Measurements from ENCODE around the gene POGK. TPM values are rescaled to one million over a fixed set of nuclear protein-coding genes. Genes with fewer than 3 reads are reported as not detected.

POGK gene
- total RNA-seq, 5 donors from 2014 or later (not counting 1 experiment from before 2014, with no cell fraction given) = 26.2 to 45.9 (median 43.2) TPM

- Histone ChIP-seq H3K9me3 (no peaks in the 10 kb centered on the region), H3K27ac (ENCODE audit: low read length) (no peak overlapping the region), H3K4me1 (ENCODE audit: control insufficient read depth in 1 of 2, extremely low read depth in 1 of 2, insufficient read depth in 2 of 2, low read length in 2 of 2) (no peaks in the 10 kb centered on the region), H3K4me3 (ENCODE audit: control insufficient read depth in 1 of 2, extremely low read depth in 1 of 2, low read length in 1 of 2) (no peak overlapping the region), H3K27me3 (replicated peaks in 1 of 2; ENCODE audit: control insufficient read depth in 2 of 2, extremely low read depth in 1 of 2, insufficient read depth in 2 of 2, low read length in 1 of 2) (no peaks in the 10 kb centered on the region), H3K36me3 (ENCODE audit: control insufficient read depth in 2 of 2, extremely low read depth in 1 of 2, insufficient read depth in 1 of 2, low read length in 1 of 2) (peaks cover 9 to 90% of the 10 kb centered on the region in 2 donors)
- ATAC-seq (replicated peaks in 1 of 4) (no peak), DNase-seq (no peak)
- peak overlapping the region in 1 of 2 donors; percentile 64 for H3K27ac Mint-ChIP-seq
- ChIA-PET POLR2A (no interaction called here), CTCF (no interaction called here)
- H3K36me3 Mint-ChIP-seq = peaks cover 67% of the 10 kb centered on the region
- peaks cover 28 to 44% (median 44%) of the 10 kb centered on the region in 3 donors for H3K4me1 Mint-ChIP-seq
- no peak overlapping the region for H3K4me3 Mint-ChIP-seq
- H3K9me3 Mint-ChIP-seq = no peaks in the 10 kb centered on the region
- WGBS (ENCODE audit: insufficient coverage) = no CpG with 5 or more reads among the region's 1 CpG
- no peaks in the 10 kb centered on the region for H3K27me3 Mint-ChIP-seq
Measured at GRCh38 chr1:166852918-166853317, 13.6 kb downstream of the POGK start.

GRCh38 chr1:166855558-166855957 lies 16.3 kb downstream of the POGK start:
- no peaks in the 10 kb centered on the region for H3K27me3 Mint-ChIP-seq
- ChIA-PET POLR2A (interaction anchor here in 1 of 2 donors (0.6 kb wide), 1 partner anchor 750 kb away, joined by 4 read pairs; no protein-coding TSS in a partner anchor), CTCF (no interaction called here)
- no peak overlapping the region for H3K4me3 Mint-ChIP-seq
- H3K9me3 Mint-ChIP-seq = no peaks in the 10 kb centered on the region
- Histone ChIP-seq H3K36me3 (ENCODE audit: control insufficient read depth in 2 of 2, extremely low read depth in 1 of 2, insufficient read depth in 1 of 2, low read length in 1 of 2) (peaks cover 4 to 79% of the 10 kb centered on the region in 2 donors), H3K4me1 (ENCODE audit: control insufficient read depth in 1 of 2, extremely low read depth in 1 of 2, insufficient read depth in 2 of 2, low read length in 2 of 2) (no peaks in the 10 kb centered on the region), H3K27me3 (replicated peaks in 1 of 2; ENCODE audit: control insufficient read depth in 2 of 2, extremely low read depth in 1 of 2, insufficient read depth in 2 of 2, low read length in 1 of 2) (no peaks in the 10 kb centered on the region), H3K4me3 (ENCODE audit: control insufficient read depth in 1 of 2, extremely low read depth in 1 of 2, low read length in 1 of 2) (no peak overlapping the region), H3K9me3 (no peaks in the 10 kb centered on the region), H3K27ac (ENCODE audit: low read length) (no peak overlapping the region)
- 100% methylated on average over 1 of the region's 3 CpGs for WGBS (ENCODE audit: insufficient coverage)
- H3K27ac Mint-ChIP-seq = peak overlapping the region in 1 of 2 donors; percentile 23
- peaks cover 21 to 43% (median 36%) of the 10 kb centered on the region in 3 donors for H3K4me1 Mint-ChIP-seq
- ATAC-seq (replicated peaks in 1 of 4) (no peak), DNase-seq (no peak)
- peaks cover 57% of the 10 kb centered on the region for H3K36me3 Mint-ChIP-seq

DNA sequence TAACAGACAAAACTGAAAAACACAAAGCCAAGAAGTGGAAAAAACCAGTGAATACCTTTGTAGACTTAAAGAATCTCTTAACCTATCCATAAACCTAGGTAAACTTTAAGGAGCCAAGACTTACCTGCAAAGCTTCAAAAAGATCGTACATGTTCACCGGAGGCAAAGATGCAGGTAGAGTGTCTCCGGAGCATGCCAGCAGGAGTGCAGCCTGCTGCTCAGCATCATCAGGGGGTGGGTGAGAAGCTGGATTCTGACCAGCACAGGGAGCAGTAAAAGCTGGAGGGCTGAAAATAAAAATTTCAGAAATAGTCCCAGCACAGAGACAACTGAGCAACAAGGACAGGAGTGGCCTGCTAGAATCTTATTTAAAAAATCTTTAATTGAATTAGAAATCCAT lies 18.7 kb downstream of the POGK start:
- H3K36me3 Mint-ChIP-seq = peaks cover 51% of the 10 kb centered on the region
- H3K27me3 Mint-ChIP-seq = no peaks in the 10 kb centered on the region
- H3K9me3 Mint-ChIP-seq = no peaks in the 10 kb centered on the region
- POLR2A ChIA-PET = no interaction called here
- H3K4me1 Mint-ChIP-seq = peaks cover 7 to 22% (median 19%) of the 10 kb centered on the region in 3 donors
- Histone ChIP-seq H3K27me3 (replicated peaks in 1 of 2; ENCODE audit: control insufficient read depth in 2 of 2, extremely low read depth in 1 of 2, insufficient read depth in 2 of 2, low read length in 1 of 2) (no peaks in the 10 kb centered on the region), H3K9me3 (no peaks in the 10 kb centered on the region), H3K27ac (ENCODE audit: low read length) (no peak overlapping the region), H3K4me1 (ENCODE audit: control insufficient read depth in 1 of 2, extremely low read depth in 1 of 2, insufficient read depth in 2 of 2, low read length in 2 of 2) (no peaks in the 10 kb centered on the region), H3K4me3 (ENCODE audit: control insufficient read depth in 1 of 2, extremely low read depth in 1 of 2, low read length in 1 of 2) (no peak overlapping the region), H3K36me3 (ENCODE audit: control insufficient read depth in 2 of 2, extremely low read depth in 1 of 2, insufficient read depth in 1 of 2, low read length in 1 of 2) (peaks cover 4 to 68% of the 10 kb centered on the region in 2 donors)
- ATAC-seq (replicated peaks in 1 of 4) (no peak), DNase-seq (no peak)
- WGBS (ENCODE audit: insufficient coverage) = 100% methylated on average over 2 of the region's 3 CpGs
- peak overlapping the region in 1 of 2 donors; percentile 49 for H3K27ac Mint-ChIP-seq
- H3K4me3 Mint-ChIP-seq = no peak overlapping the region
- CTCF ChIA-PET = interaction anchor here in 1 of 2 donors (1.4 kb wide), 1 partner anchor 9 kb away, joined by 6 read pairs; no protein-coding TSS in a partner anchor

DNA sequence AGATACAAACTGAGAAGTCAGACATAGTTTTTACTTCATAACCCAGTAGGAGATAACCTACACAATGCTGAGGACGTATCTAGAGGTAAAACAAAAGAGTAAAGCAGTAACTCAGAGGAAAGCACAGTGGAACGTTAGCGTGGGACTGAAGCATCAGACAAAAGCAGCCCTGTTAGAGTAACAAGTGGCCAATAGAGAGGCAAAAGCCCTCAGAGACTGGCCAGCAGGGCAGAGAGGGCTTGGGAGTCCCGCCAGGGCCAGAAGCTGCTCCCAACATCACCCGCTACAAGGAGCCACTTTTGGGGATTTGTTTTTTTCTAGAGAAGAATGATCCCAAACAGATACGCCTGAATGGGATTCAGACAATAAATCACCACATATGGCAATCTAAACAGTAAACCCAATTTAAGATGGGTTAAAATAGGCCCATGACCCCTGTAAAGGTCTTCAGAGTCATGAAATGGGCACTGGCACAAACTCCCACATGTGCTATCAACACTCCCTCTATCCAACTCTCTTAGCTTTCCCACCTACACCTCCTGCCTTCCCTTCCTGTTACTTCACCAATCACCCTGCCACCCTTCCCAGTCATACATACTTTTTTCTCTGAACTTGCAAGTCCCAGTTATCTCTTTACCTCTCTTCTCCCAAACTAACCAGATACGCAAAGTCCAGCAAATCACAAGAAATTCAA lies 19.6 kb downstream of the POGK start:
- Mint-ChIP-seq H3K27ac (peak overlapping the region; percentile 17 to 65), H3K27me3 (no peaks in the 10 kb centered on the region), H3K4me3 (no peak overlapping the region), H3K36me3 (peaks cover 49% of the 10 kb centered on the region), H3K4me1 (peaks cover under 1 to 16% (median 11%) of the 10 kb centered on the region in 3 donors), H3K9me3 (no peaks in the 10 kb centered on the region)
- Histone ChIP-seq H3K9me3 (no peaks in the 10 kb centered on the region), H3K27me3 (replicated peaks in 1 of 2; ENCODE audit: control insufficient read depth in 2 of 2, extremely low read depth in 1 of 2, insufficient read depth in 2 of 2, low read length in 1 of 2) (no peaks in the 10 kb centered on the region), H3K36me3 (ENCODE audit: control insufficient read depth in 2 of 2, extremely low read depth in 1 of 2, insufficient read depth in 1 of 2, low read length in 1 of 2) (peaks cover 4 to 65% of the 10 kb centered on the region in 2 donors), H3K4me1 (ENCODE audit: control insufficient read depth in 1 of 2, extremely low read depth in 1 of 2, insufficient read depth in 2 of 2, low read length in 2 of 2) (no peaks in the 10 kb centered on the region), H3K4me3 (ENCODE audit: control insufficient read depth in 1 of 2, extremely low read depth in 1 of 2, low read length in 1 of 2) (no peak overlapping the region), H3K27ac (ENCODE audit: low read length) (no peak overlapping the region)
- DNase-seq = no peak
- no peak for ATAC-seq (replicated peaks in 1 of 4)
- CTCF ChIA-PET = no interaction called here
- POLR2A ChIA-PET = no interaction called here
- 92% methylated on average over 2 of the region's 7 CpGs for WGBS (ENCODE audit: insufficient coverage)

DNA sequence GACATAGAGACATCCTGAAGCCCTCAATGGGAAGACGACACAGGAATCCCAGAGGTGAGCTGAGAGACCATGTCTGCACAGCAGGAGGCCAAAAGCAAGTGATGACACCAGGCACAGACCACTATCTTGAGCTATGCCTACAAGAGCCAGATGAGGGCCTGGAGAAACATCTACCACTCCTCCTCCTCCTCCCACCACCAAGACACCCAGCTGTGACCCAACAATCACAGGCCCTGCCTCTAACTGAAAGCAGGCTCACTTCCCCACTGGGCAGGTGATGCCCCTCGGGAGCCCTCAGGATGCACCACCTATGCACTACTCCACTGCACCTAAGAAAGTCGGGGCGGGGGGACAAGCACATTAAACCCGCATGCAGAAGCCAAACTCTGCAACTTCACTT lies 20.3 kb downstream of the POGK start:
- DNase-seq (no peak), ATAC-seq (replicated peaks in 1 of 4) (no peak)
- ChIA-PET POLR2A (no interaction called here), CTCF (no interaction called here)
- H3K27me3 Mint-ChIP-seq = no peaks in the 10 kb centered on the region
- H3K4me1 Mint-ChIP-seq = peaks cover 2 to 13% (median 4%) of the 10 kb centered on the region in 3 donors
- H3K36me3 Mint-ChIP-seq = peaks cover 47% of the 10 kb centered on the region
- no peaks in the 10 kb centered on the region for H3K9me3 Mint-ChIP-seq
- peak overlapping the region in 1 of 2 donors; percentile 65 for H3K27ac Mint-ChIP-seq
- H3K4me3 ChIP-seq (ENCODE audit: control insufficient read depth in 1 of 2, extremely low read depth in 1 of 2, low read length in 1 of 2) = no peak overlapping the region
- H3K27ac ChIP-seq (ENCODE audit: low read length) = no peak overlapping the region
- peaks cover 4 to 65% of the 10 kb centered on the region in 2 donors for H3K36me3 ChIP-seq (ENCODE audit: control insufficient read depth in 2 of 2, extremely low read depth in 1 of 2, insufficient read depth in 1 of 2, low read length in 1 of 2)
- H3K4me3 Mint-ChIP-seq = no peak overlapping the region
- H3K27me3 ChIP-seq (replicated peaks in 1 of 2; ENCODE audit: control insufficient read depth in 2 of 2, extremely low read depth in 1 of 2, insufficient read depth in 2 of 2, low read length in 1 of 2) = no peaks in the 10 kb centered on the region
- no peaks in the 10 kb centered on the region for H3K9me3 ChIP-seq
- WGBS (ENCODE audit: insufficient coverage) = 29% methylated on average over 1 of the region's 5 CpGs
- H3K4me1 ChIP-seq (ENCODE audit: control insufficient read depth in 1 of 2, extremely low read depth in 1 of 2, insufficient read depth in 2 of 2, low read length in 2 of 2) = no peaks in the 10 kb centered on the region

- H3K27me3 Mint-ChIP-seq = no peaks in the 10 kb centered on the region
- H3K9me3 Mint-ChIP-seq = no peaks in the 10 kb centered on the region
- no peak overlapping the region for H3K27ac Mint-ChIP-seq
- H3K36me3 Mint-ChIP-seq = peaks cover 53% of the 10 kb centered on the region
- Histone ChIP-seq H3K4me1 (ENCODE audit: control insufficient read depth in 1 of 2, extremely low read depth in 1 of 2, insufficient read depth in 2 of 2, low read length in 2 of 2) (no peaks in the 10 kb centered on the region), H3K27me3 (replicated peaks in 1 of 2; ENCODE audit: control insufficient read depth in 2 of 2, extremely low read depth in 1 of 2, insufficient read depth in 2 of 2, low read length in 1 of 2) (no peaks in the 10 kb centered on the region), H3K9me3 (no peaks in the 10 kb centered on the region), H3K27ac (ENCODE audit: low read length) (no peak overlapping the region), H3K36me3 (ENCODE audit: control insufficient read depth in 2 of 2, extremely low read depth in 1 of 2, insufficient read depth in 1 of 2, low read length in 1 of 2) (peaks cover 5 to 38% of the 10 kb centered on the region in 2 donors), H3K4me3 (ENCODE audit: control insufficient read depth in 1 of 2, extremely low read depth in 1 of 2, low read length in 1 of 2) (no peak overlapping the region)
- no peak overlapping the region for H3K4me3 Mint-ChIP-seq
- H3K4me1 Mint-ChIP-seq = peaks cover 21 to 22% (median 22%) of the 10 kb centered on the region in 3 donors
- POLR2A ChIA-PET = no interaction called here
- ATAC-seq (replicated peaks in 1 of 4) (no peak), DNase-seq (no peak)
- 100% methylated on average over 4 of the region's 5 CpGs for WGBS (ENCODE audit: insufficient coverage)
- CTCF ChIA-PET = no interaction called here
Measured at GRCh38 chr1:166865926-166866325, 26.7 kb downstream of the POGK start.

Measured in T-cell (primary cell).